Measurements from ENCODE around the gene SUMO1. TPM values are rescaled to one million over a fixed set of nuclear protein-coding genes. Genes with fewer than 3 reads are reported as not detected.

SUMO1 gene
- total RNA-seq, 1 experiment from 2014 or later: 67.9 TPM

Other genes starting within 250 kb of the SUMO1 start
- gene FZD7, start 204.7 kb downstream of the SUMO1 start, total RNA-seq (2022): 1.1 and 1.8 TPM in 2 replicates
- gene KIAA2012, start 165.3 kb downstream of the SUMO1 start, total RNA-seq (2022): not detected in 2 replicates
- gene NOP58, start 27.2 kb upstream of the SUMO1 start, total RNA-seq (2022): 212 and 231 TPM in 2 replicates
- 27.4 and 30.5 TPM in 2 replicates for gene BMPR2, start 137.7 kb upstream of the SUMO1 start, total RNA-seq (2022)

All from MCF 10A (cell line).